ENCODE results near the gene MAN2A2.

MAN2A2 gene

GRCh38 chr15:90972133-90972532 lies 69.0 kb downstream of the MAN2A2 start:
- DNase-seq, result no peak

Data from activated CD8-positive, alpha-beta memory T cell treated with anti-CD3 and anti-CD28 coated beads for 24 hours (primary cell).